ENCODE measurements around the gene SDK2.

DNA sequence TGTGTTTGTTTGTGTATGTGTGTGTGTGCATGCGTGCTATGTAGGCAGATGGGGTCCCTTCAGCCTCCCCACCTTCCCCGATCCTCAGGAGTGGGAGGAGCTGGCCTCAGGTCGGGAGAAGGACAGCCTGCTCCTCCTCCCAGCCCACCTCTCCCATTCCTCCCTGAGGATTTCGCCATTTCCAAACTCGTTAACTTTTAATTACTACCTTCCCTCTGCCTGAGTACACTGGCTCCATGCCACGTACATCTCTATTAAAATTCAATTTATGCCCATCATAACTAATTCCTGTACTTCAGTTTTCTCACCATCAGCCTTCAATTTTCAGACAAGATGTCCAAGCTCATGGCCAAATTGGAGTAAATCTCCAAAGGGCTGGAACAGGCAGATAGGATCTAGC, 148.6 kb downstream of the SDK2 start:
- TF ChIP-seq, protein P1, sequence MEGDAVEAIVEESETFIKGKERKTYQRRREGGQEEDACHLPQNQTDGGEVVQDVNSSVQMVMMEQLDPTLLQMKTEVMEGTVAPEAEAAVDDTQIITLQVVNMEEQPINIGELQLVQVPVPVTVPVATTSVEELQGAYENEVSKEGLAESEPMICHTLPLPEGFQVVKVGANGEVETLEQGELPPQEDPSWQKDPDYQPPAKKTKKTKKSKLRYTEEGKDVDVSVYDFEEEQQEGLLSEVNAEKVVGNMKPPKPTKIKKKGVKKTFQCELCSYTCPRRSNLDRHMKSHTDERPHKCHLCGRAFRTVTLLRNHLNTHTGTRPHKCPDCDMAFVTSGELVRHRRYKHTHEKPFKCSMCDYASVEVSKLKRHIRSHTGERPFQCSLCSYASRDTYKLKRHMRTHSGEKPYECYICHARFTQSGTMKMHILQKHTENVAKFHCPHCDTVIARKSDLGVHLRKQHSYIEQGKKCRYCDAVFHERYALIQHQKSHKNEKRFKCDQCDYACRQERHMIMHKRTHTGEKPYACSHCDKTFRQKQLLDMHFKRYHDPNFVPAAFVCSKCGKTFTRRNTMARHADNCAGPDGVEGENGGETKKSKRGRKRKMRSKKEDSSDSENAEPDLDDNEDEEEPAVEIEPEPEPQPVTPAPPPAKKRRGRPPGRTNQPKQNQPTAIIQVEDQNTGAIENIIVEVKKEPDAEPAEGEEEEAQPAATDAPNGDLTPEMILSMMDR (IDR thresholded peaks at IDR 0.05) = no peak
- no peak for TF ChIP-seq POLR2A (IDR thresholded peaks at IDR 0.05)

Measured in thyroid gland (tissue), 4 donors.